ENCODE measurements around the gene RD3L.

The RD3L gene

DNA sequence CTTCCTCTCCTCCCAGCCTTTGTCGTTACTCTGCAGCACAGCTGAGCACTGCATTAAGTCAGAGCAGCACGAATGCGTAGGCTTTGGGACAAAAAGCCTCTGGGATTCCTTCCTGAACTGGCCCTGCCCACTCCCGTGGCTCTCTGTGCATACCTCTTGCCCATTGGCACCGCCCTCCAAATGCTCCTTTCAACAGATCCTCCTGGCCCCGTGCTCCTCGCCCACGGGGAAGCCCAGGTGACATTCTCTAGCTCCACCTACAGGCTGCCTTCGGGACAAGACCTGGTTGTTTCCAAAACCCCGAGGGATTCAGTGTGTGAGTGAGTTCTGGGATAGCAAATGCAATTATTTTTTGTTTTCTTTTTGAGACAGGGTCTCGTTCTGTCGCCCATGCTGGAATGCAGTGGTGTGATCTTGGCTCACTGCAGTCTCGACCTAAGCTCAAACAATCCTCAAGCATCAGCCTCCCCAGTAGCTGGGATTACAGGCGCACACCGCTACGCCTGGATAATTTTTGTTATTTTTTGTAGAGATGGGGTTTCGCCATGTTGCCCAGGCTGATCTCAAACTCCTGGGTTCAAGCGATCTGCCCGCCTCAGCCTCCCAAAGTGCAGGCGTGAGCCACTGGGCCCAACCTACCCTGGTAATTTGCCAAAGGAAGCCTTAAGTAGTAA is 31.9 kb downstream of the RD3L start:
- Histone ChIP-seq H2AFZ (ENCODE audit: low read depth, low read length) (no peak overlapping the region), H3K36me3 (ENCODE audit: insufficient read depth, low read length) (peaks cover 46% of the 10 kb centered on the region), H3K27ac (ENCODE audit: low read length) (no peak overlapping the region), H4K20me1 (ENCODE audit: insufficient read depth, low read length) (peaks cover 5% of the 10 kb centered on the region; the same call in 1 of the 2 replicates), H3K9me3 (ENCODE audit: insufficient read depth, low read length, severe bottlenecking) (no peaks in the 10 kb centered on the region), H3K4me2 (ENCODE audit: insufficient read depth, low read length) (no peak overlapping the region), H3K27me3 (ENCODE audit: insufficient read depth, low read length, poor library complexity) (no peaks in the 10 kb centered on the region), H3K4me3 (ENCODE audit: low read depth in 1 of 2, low read length in 2 of 2) (no peak overlapping the region), H3K9ac (ENCODE audit: low read depth, low read length) (no peak overlapping the region), H3K4me1 (ENCODE audit: insufficient read depth, low read length) (no peaks in the 10 kb centered on the region), H3K79me2 (ENCODE audit: insufficient read depth, low read length) (no peaks in the 10 kb centered on the region; the same call in 1 of the 2 replicates)
- peak; percentile 51 for DNase-seq
- peak; percentile 80 for ATAC-seq (ENCODE audit: insufficient read depth, low read depth)
- TF ChIP-seq, protein P1, sequence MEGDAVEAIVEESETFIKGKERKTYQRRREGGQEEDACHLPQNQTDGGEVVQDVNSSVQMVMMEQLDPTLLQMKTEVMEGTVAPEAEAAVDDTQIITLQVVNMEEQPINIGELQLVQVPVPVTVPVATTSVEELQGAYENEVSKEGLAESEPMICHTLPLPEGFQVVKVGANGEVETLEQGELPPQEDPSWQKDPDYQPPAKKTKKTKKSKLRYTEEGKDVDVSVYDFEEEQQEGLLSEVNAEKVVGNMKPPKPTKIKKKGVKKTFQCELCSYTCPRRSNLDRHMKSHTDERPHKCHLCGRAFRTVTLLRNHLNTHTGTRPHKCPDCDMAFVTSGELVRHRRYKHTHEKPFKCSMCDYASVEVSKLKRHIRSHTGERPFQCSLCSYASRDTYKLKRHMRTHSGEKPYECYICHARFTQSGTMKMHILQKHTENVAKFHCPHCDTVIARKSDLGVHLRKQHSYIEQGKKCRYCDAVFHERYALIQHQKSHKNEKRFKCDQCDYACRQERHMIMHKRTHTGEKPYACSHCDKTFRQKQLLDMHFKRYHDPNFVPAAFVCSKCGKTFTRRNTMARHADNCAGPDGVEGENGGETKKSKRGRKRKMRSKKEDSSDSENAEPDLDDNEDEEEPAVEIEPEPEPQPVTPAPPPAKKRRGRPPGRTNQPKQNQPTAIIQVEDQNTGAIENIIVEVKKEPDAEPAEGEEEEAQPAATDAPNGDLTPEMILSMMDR (IDR thresholded peaks at IDR 0.05; ENCODE audit: borderline replicate concordance, extremely low read depth, low read length, poor library complexity, severe bottlenecking), result peak; percentile 79
- TF ChIP-seq EZH2 (IDR thresholded peaks at IDR 0.05; ENCODE audit: borderline replicate concordance, low read depth, low read length, severe bottlenecking), result no peak

DNA sequence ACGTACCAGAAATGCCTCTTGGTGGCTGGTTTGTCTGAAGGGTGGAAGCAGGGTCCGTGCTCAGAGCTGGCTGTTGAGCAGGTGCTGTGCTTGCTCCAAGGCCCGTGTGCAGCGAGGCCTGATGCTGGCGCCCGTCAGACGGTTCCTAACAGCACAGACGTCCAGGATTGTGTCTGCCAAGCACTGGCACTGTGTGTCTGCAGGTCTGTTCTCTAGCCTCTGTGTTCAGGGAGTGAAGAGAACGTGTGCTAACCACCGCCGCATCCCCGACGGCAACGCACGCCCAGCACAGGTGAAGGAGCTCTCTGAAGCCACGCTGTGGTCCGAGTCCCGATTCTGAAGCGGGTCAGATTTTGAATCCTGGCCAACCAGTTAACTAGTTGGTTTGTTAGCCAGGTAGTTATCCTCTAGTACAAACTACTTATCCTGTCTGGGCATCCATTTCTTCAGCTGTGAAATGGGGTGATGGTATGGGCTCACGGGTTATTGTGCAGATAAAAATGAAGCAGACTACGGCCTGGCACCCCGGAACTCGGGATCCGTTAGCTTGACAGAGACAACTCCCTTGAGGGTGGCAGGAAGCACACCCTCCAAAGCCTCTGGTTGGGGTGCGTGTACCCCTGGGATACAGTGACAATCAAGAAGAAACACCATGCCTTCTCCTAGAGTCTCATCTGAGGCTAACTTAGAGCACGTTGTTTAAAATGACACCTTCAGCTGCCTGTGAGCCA is 32.6 kb downstream of the RD3L start:
- Histone ChIP-seq H3K4me3 (ENCODE audit: low read depth in 1 of 2, low read length in 2 of 2) (no peak overlapping the region), H3K9me3 (ENCODE audit: insufficient read depth, low read length, severe bottlenecking) (no peaks in the 10 kb centered on the region), H3K27me3 (ENCODE audit: insufficient read depth, low read length, poor library complexity) (no peaks in the 10 kb centered on the region), H3K79me2 (ENCODE audit: insufficient read depth, low read length) (no peaks in the 10 kb centered on the region), H3K4me2 (ENCODE audit: insufficient read depth, low read length) (no peak overlapping the region), H3K36me3 (ENCODE audit: insufficient read depth, low read length) (peaks cover 41% of the 10 kb centered on the region), H3K4me1 (ENCODE audit: insufficient read depth, low read length) (no peaks in the 10 kb centered on the region), H4K20me1 (ENCODE audit: insufficient read depth, low read length) (peaks cover 5% of the 10 kb centered on the region; the same call in 1 of the 2 replicates), H3K27ac (ENCODE audit: low read length) (no peak overlapping the region), H3K9ac (ENCODE audit: low read depth, low read length) (no peak overlapping the region), H2AFZ (ENCODE audit: low read depth, low read length) (no peak overlapping the region)
- DNase-seq, result no peak
- peak; percentile 25; the same call in 1 of the 3 replicates for ATAC-seq (ENCODE audit: insufficient read depth, low read depth)
- TF ChIP-seq, protein P1 (IDR thresholded peaks at IDR 0.05; ENCODE audit: borderline replicate concordance, extremely low read depth, low read length, poor library complexity, severe bottlenecking), result no peak
- TF ChIP-seq EZH2 (IDR thresholded peaks at IDR 0.05; ENCODE audit: borderline replicate concordance, low read depth, low read length, severe bottlenecking), result no peak

DNA sequence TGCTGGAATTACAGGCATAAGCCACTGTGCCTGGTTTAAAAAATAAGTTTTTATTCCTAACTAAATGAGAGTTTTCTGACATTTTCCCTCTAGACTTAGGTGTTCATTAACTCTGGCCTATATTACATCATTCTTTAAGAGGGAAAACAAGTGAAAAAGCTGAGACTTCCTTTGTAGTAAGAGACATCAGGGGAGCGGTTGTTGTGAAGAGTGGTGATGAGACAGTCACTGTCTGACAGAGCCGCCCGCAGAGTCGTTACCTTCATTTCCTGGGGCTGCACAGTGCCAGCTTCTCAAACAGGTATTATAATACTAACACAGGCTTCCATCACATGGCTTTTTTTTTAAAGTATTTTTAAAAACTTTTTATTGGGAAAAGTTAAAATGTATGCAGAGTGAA is 33.7 kb downstream of the RD3L start:
- Histone ChIP-seq H3K36me3 (ENCODE audit: insufficient read depth, low read length) (peaks cover 30% of the 10 kb centered on the region), H3K9ac (ENCODE audit: low read depth, low read length) (no peak overlapping the region), H3K27me3 (ENCODE audit: insufficient read depth, low read length, poor library complexity) (no peaks in the 10 kb centered on the region), H3K4me3 (ENCODE audit: low read depth in 1 of 2, low read length in 2 of 2) (no peak overlapping the region), H4K20me1 (ENCODE audit: insufficient read depth, low read length) (peaks cover 5% of the 10 kb centered on the region; the same call in 1 of the 2 replicates), H3K4me2 (ENCODE audit: insufficient read depth, low read length) (no peak overlapping the region), H3K79me2 (ENCODE audit: insufficient read depth, low read length) (no peaks in the 10 kb centered on the region), H3K4me1 (ENCODE audit: insufficient read depth, low read length) (no peaks in the 10 kb centered on the region), H3K9me3 (ENCODE audit: insufficient read depth, low read length, severe bottlenecking) (no peaks in the 10 kb centered on the region), H3K27ac (ENCODE audit: low read length) (no peak overlapping the region), H2AFZ (ENCODE audit: low read depth, low read length) (no peak overlapping the region)
- DNase-seq (no peak), ATAC-seq (ENCODE audit: insufficient read depth, low read depth) (no peak)
- TF ChIP-seq, protein P1 (IDR thresholded peaks at IDR 0.05; ENCODE audit: borderline replicate concordance, extremely low read depth, low read length, poor library complexity, severe bottlenecking), result no peak
- no peak for TF ChIP-seq EZH2 (IDR thresholded peaks at IDR 0.05; ENCODE audit: borderline replicate concordance, low read depth, low read length, severe bottlenecking)

All from DND-41 (cell line).